Mesenteric fat pad (tissue), 1 donor: ENCODE data around the gene FABP3. TPM values are rescaled to one million over a fixed set of nuclear protein-coding genes. Genes with fewer than 3 reads are reported as not detected.

Experiments used
- DNase-seq: peaks from one replicate; pipeline ENCODE4 v3.0.0-alpha.2; 2020; ENCODE audit warnings: low spot score
- long read RNA-seq: library from polyadenylated mRNA; unstranded; transcript quantifications from one replicate; pipeline ENCODE4 v2.0.0, GENCODE V29; 2020
- total RNA-seq: library from RNA; stranded (reverse); fragmentation: NEBNext Ultra II Directional; extraction: Animal tissue kit (Norgen Biotek cat#: 25700); gene quantifications from one replicate; pipeline ENCODE4 v1.2.1, GENCODE V29; 2021
- donor health status: DM: yes; HTN: yes; CAD: no.

FABP3 gene
- total RNA-seq: 9.1 TPM
- long read RNA-seq, partial matches to known transcripts: 1 of 5 reads
- long read RNA-seq, other reads (novel, unspliced or antisense): 2 of 5 reads

GRCh38 chr1:31373056-31373896, at the start of gene FABP3:
Gene FABP3 (minus strand): TSS chr1:31373076. CDS start chr1:31373014, 62 bp downstream.
- DNase-seq: peak; percentile 91

GRCh38 chr1:31421371-31422040, 48.6 kb upstream of the FABP3 start:
- no peak for DNase-seq

GRCh38 chr1:31420716-31421115, 47.8 kb upstream of the FABP3 start:
- DNase-seq: no peak

- DNase-seq: no peak
These were observed 45.9 kb upstream of the FABP3 start for GRCh38 chr1:31418626-31419323.

- DNase-seq: no peak
These were observed 44.3 kb upstream of the FABP3 start for GRCh38 chr1:31417148-31417547.

GRCh38 chr1:31416101-31416736, 43.3 kb upstream of the FABP3 start:
- no peak for DNase-seq

- no peak for DNase-seq
These were observed 42.8 kb upstream of the FABP3 start for GRCh38 chr1:31415658-31416057.

- DNase-seq: no peak
These were observed 42.1 kb upstream of the FABP3 start for GRCh38 chr1:31414980-31415370.

GRCh38 chr1:31413405-31414001, 40.6 kb upstream of the FABP3 start:
- no peak for DNase-seq

GRCh38 chr1:31412732-31413404, 40.0 kb upstream of the FABP3 start, which contains the start of gene SERINC2:
Gene SERINC2 (plus strand): TSS chr1:31413213. CDS start chr1:31413266, 53 bp downstream.
- no peak for DNase-seq

- no peak for DNase-seq
These were observed 39.3 kb upstream of the FABP3 start for GRCh38 chr1:31412205-31412604.

- no peak for DNase-seq
These were observed 38.0 kb upstream of the FABP3 start for GRCh38 chr1:31410871-31411270.

- no peak for DNase-seq
These were observed 37.3 kb upstream of the FABP3 start for GRCh38 chr1:31409946-31410858.

GRCh38 chr1:31408788-31409318, 36.0 kb upstream of the FABP3 start:
- DNase-seq: no peak

- no peak for DNase-seq
These were observed 34.3 kb upstream of the FABP3 start for GRCh38 chr1:31407029-31407626.

- no peak for DNase-seq
These were observed 32.8 kb upstream of the FABP3 start for GRCh38 chr1:31405578-31406245.

GRCh38 chr1:31401241-31401640, 28.4 kb upstream of the FABP3 start:
- no peak for DNase-seq

GRCh38 chr1:31400393-31400792, 27.5 kb upstream of the FABP3 start:
- DNase-seq: no peak
